IMR-90 (cell line): ENCODE results near the gene KCNMA1. TPM values are rescaled to one million over a fixed set of nuclear protein-coding genes. Genes with fewer than 3 reads are reported as not detected.

Experiments
- ATAC-seq: fragments of 200-7000 bp; cut with Tn5 transposase; 2 replicates; pipeline ENCODE4 v1.9.1; 2020; ENCODE audit warnings: low read depth, mild to moderate bottlenecking, moderate library complexity
- BruUV-seq: library from RNA; stranded (reverse); fragments of 400-500 nt; replicated peaks from 2 replicates; lab custom pipeline; 2021; lab: Mats Ljungman, UMichigan
- CTCF ChIA-PET: fragments of 300-600 bp; formaldehyde crosslinking; extraction: SDS; loops from one replicate; lab custom pipeline; 2021; ENCODE audit warnings: antibody characterized with exemption; lab: Yijun Ruan, JAX
- POLR2A ChIA-PET: fragments of 300-600 bp; sonication (Branson Sonifier 250); formaldehyde crosslinking; loops from one replicate; lab custom pipeline; 2022; ENCODE audit warnings: antibody characterized with exemption; ENCODE audit not compliant: unreplicated experiment; lab: Charles Lee
- DNase-seq: peaks from one replicate; pipeline ENCODE4 v3.0.0; 2013
- H2AFZ ChIP-seq: replicated peaks from 2 replicates; pipeline ENCODE3; 2013; ENCODE audit warnings: low read length, mild to moderate bottlenecking; ENCODE audit not compliant: poor library complexity
- H2AK5ac ChIP-seq: 2 replicates; pipeline ENCODE4 v1.6.1; 2013; ENCODE audit warnings: low read depth, low read length, inconsistent platforms
- H2AK9ac ChIP-seq: replicated peaks from 2 replicates; pipeline ENCODE3; 2013; ENCODE audit warnings: mild to moderate bottlenecking, low read depth, low read length, moderate library complexity; ENCODE audit not compliant: poor library complexity
- H2BK120ac ChIP-seq: 2 replicates; pipeline ENCODE4 v1.6.1; 2013; ENCODE audit warnings: low read depth, low read length, inconsistent platforms
- H2BK15ac ChIP-seq: 3 replicates; pipeline ENCODE4 v1.6.1; 2013; ENCODE audit warnings: low read depth, low read length, inconsistent platforms
- H2BK20ac ChIP-seq: 2 replicates; pipeline ENCODE4 v1.6.1; 2013; ENCODE audit warnings: low read depth, mild to moderate bottlenecking, inconsistent platforms, low read length, moderate library complexity
- H2BK5ac ChIP-seq: 2 replicates; pipeline ENCODE4 v1.6.1; 2013; ENCODE audit warnings: mild to moderate bottlenecking, low read depth, low read length, inconsistent platforms; ENCODE audit not compliant: poor library complexity, severe bottlenecking
- H3K14ac ChIP-seq: replicated peaks from 2 replicates; pipeline ENCODE4 v1.6.1; 2013; ENCODE audit warnings: low read depth, low read length, inconsistent platforms
- H3K18ac ChIP-seq: 2 replicates; pipeline ENCODE4 v1.6.1; 2013; ENCODE audit warnings: low read depth, low read length, control low read depth
- H3K23ac ChIP-seq: 2 replicates; pipeline ENCODE4 v1.6.1; 2013; ENCODE audit warnings: low read depth, low read length, inconsistent platforms
- H3K27ac ChIP-seq: 2 replicates; pipeline ENCODE4 v1.5.1; 2013; ENCODE audit warnings: mild to moderate bottlenecking, control low read depth, low read length; ENCODE audit not compliant: insufficient read depth
- H3K27me3 ChIP-seq: 2 replicates; pipeline ENCODE4 v1.6.1; 2013; ENCODE audit warnings: low read length; ENCODE audit not compliant: control insufficient read depth, insufficient read depth
- H3K36me3 ChIP-seq: 2 replicates; pipeline ENCODE4 v1.6.1; 2013; ENCODE audit warnings: low read length, mixed read lengths; ENCODE audit not compliant: control insufficient read depth, insufficient read depth
- H3K4ac ChIP-seq: 2 replicates; pipeline ENCODE4 v1.6.1; 2013; ENCODE audit warnings: low read depth, low read length, inconsistent platforms
- H3K4me1 ChIP-seq: 2 replicates; pipeline ENCODE4 v1.6.1; 2013; ENCODE audit warnings: low read length, mixed read lengths; ENCODE audit not compliant: control insufficient read depth, insufficient read depth
- H3K4me2 ChIP-seq: 2 replicates; pipeline ENCODE4 v1.6.1; 2013; ENCODE audit warnings: low read depth, mild to moderate bottlenecking, control low read depth, low read length, moderate library complexity
- H3K4me3 ChIP-seq: 2 replicates; pipeline ENCODE4 v1.5.1; 2013; ENCODE audit warnings: low read depth, mild to moderate bottlenecking, control low read depth, low read length, moderate library complexity; ENCODE audit not compliant: insufficient read depth
- H3K56ac ChIP-seq: 2 replicates; pipeline ENCODE4 v1.6.1; 2013; ENCODE audit warnings: low read length, inconsistent platforms; ENCODE audit not compliant: insufficient read depth; ENCODE audit errors: extremely low read depth
- H3K79me1 ChIP-seq, 2 experiments: 2 replicates each; pipeline ENCODE4 v1.6.1; 2013; ENCODE audit warnings: low read length in 2 of 2, inconsistent platforms in 1 of 2, low read depth in 1 of 2
- H3K9ac ChIP-seq: 2 replicates; pipeline ENCODE4 v1.6.1; 2013; ENCODE audit warnings: low read depth, low read length, control low read depth
- H3K9me1 ChIP-seq: 2 replicates; pipeline ENCODE4 v1.6.1; 2013; ENCODE audit warnings: low read length, inconsistent platforms; ENCODE audit not compliant: insufficient read depth
- H3K9me3 ChIP-seq: 2 replicates; pipeline ENCODE4 v1.6.1; 2013; ENCODE audit warnings: low read length; ENCODE audit not compliant: control insufficient read depth, insufficient read depth
- H4K20me1 ChIP-seq: 2 replicates; pipeline ENCODE4 v1.6.1; 2013; ENCODE audit warnings: low read length, inconsistent platforms; ENCODE audit not compliant: insufficient read depth
- H4K5ac ChIP-seq: 2 replicates; pipeline ENCODE4 v1.6.1; 2013; ENCODE audit warnings: mild to moderate bottlenecking, low read depth, low read length, control low read depth
- H4K8ac ChIP-seq, 2 experiments: 2 replicates each; pipeline ENCODE4 v1.6.1; 2013; ENCODE audit warnings: low read depth in 2 of 2, low read length in 2 of 2, control low read depth in 1 of 2, inconsistent platforms in 1 of 2
- H4K91ac ChIP-seq: 2 replicates; pipeline ENCODE4 v1.6.1; 2013; ENCODE audit warnings: low read depth, low read length, inconsistent platforms; ENCODE audit not compliant: insufficient read depth
- BHLHE40 ChIP-seq: fragments of 150-350 bp; IDR thresholded peaks from 2 replicates; pipeline ENCODE4 v1.6.1; 2016; ENCODE audit warnings: mild to moderate bottlenecking, low read depth, low read length
- CEBPB ChIP-seq: IDR thresholded peaks from 2 replicates; pipeline ENCODE4 v1.6.1; 2012; ENCODE audit warnings: low read depth, low read length, improper control_type of control experiment
- CTCF ChIP-seq: conservative IDR thresholded peaks from 2 replicates; pipeline ENCODE4 v1.5.1; 2012; ENCODE audit warnings: mild to moderate bottlenecking, low read depth, low read length, improper control_type of control experiment
- MAFK ChIP-seq: IDR thresholded peaks from 2 replicates; pipeline ENCODE4 v1.6.1; 2012; ENCODE audit warnings: low read depth, low read length, improper control_type of control experiment
- NFE2L2 ChIP-seq: fragments of 150-350 bp; IDR thresholded peaks from 2 replicates; pipeline ENCODE4 v1.6.1; 2016; ENCODE audit warnings: low read depth, mild to moderate bottlenecking, low read length
- POLR2A ChIP-seq: IDR thresholded peaks from 2 replicates; pipeline ENCODE4 v1.6.1; 2012; ENCODE audit warnings: mild to moderate bottlenecking, low read depth, low read length
- RAD21 ChIP-seq: IDR thresholded peaks from 2 replicates; pipeline ENCODE4 v1.6.1; 2012; ENCODE audit warnings: low read length, improper control_type of control experiment
- RCOR1 ChIP-seq: IDR thresholded peaks from 2 replicates; pipeline ENCODE4 v1.6.1; 2012; ENCODE audit warnings: mild to moderate bottlenecking, low read length, improper control_type of control experiment; ENCODE audit not compliant: insufficient replicate concordance
- WGBS, 2 experiments: methylation state at CpG; one replicate each; pipeline versions ENCODE4 v1.1.5 to v1.1.7; 2013; ENCODE audit warnings: missing lambda C conversion rate in 2 of 2; ENCODE audit not compliant: insufficient read length in 1 of 2; ENCODE audit errors: extremely low coverage in 2 of 2; 5-methylcytosine and 5-hydroxymethylcytosine counted together
- dilution Hi-C: fragments of 300-500 bp; cut with HindIII; formaldehyde crosslinking; loops from one replicate; pipeline ENCODE4 v1.14.3; 2018; ENCODE audit warnings: low sequenced_read_pairs; ENCODE audit not compliant: unreplicated experiment
- in situ Hi-C: fragments of 300-500 bp; cut with MboI; formaldehyde crosslinking; loops from 3 replicates; pipeline ENCODE4 v1.14.3; 2019; ENCODE audit warnings: low sequenced_read_pairs, inconsistent platforms, mixed read lengths
- intact Hi-C: fragments of 100-400 bp; cut with micrococcal nuclease; formaldehyde crosslinking; loops from 2 replicates; pipeline ENCODE4 v1.10.0; 2022
- polyA plus RNA-seq, 3 experiments: library from polyadenylated mRNA; depleted of rRNA; stranded (reverse); fragments of >200 nt; gene quantifications; 2 replicates each; pipeline ENCODE4 v1.2.3, GENCODE V29; 2012; ENCODE audit warnings: low replicate concordance in 1 of 3
- total RNA-seq: library from RNA; depleted of rRNA; stranded (reverse); fragments of >200 nt; gene quantifications from 2 replicates; pipeline ENCODE4 v1.2.3, GENCODE V29; 2012

KCNMA1 gene
- total and polyA plus RNA-seq, 2 of the 4 experiments (the other 2 are of a cell fraction) = 25.6 to 29.6 TPM

- H2AK9ac ChIP-seq = no peak overlapping the region
- WGBS, 2 experiments = 100% methylated on average over 1 of the region's 2 CpGs; no CpG with 5 or more reads in 1 of the 2 experiments
- H2BK5ac ChIP-seq = peak overlapping the region; percentile 83
- no peak overlapping the region for H3K4me3 ChIP-seq
- no peak overlapping the region for H3K14ac ChIP-seq
- peak overlapping the region; percentile 82 for H2AK5ac ChIP-seq
- TF ChIP-seq RCOR1 (no peak), NFE2L2 (no peak), CTCF (no peak), CEBPB (no peak), RAD21 (no peak), MAFK (no peak), POLR2A (no peak), BHLHE40 (no peak)
- H3K9me3 ChIP-seq = no peaks in the 10 kb centered on the region
- H3K79me1 ChIP-seq = peaks cover 0 to 9% of the 10 kb centered on the region in 2 experiments; a peak in 2 of 4 replicates
- no peak overlapping the region for H4K91ac ChIP-seq
- no peak overlapping the region for H4K8ac ChIP-seq
- no peaks in the 10 kb centered on the region for H3K36me3 ChIP-seq
- no peaks in the 10 kb centered on the region; the same call in 1 of the 2 replicates for H3K4me1 ChIP-seq
- no peak overlapping the region for H3K4ac ChIP-seq
- ATAC-seq (no peak), DNase-seq (no peak)
- dilution Hi-C loops = no loop called here
- no peak overlapping the region for H2AFZ ChIP-seq
- intact Hi-C loops = no loop called here
- POLR2A ChIA-PET = no interaction called here
- H3K27me3 ChIP-seq = no peaks in the 10 kb centered on the region
- BruUV-seq = no TSS peak
- H3K23ac ChIP-seq = no peak overlapping the region
- H4K20me1 ChIP-seq = no peaks in the 10 kb centered on the region
- 0 out of 3 replicates have a peak overlapping the region, but pooled peaks have one; percentile 1 for H2BK15ac ChIP-seq
- H3K9ac ChIP-seq = no peak overlapping the region
- H4K5ac ChIP-seq = no peak overlapping the region
- H2BK120ac ChIP-seq = no peak overlapping the region
- CTCF ChIA-PET = no interaction called here
- no peak overlapping the region for H3K18ac ChIP-seq
- no peak overlapping the region for H3K56ac ChIP-seq
- no peak overlapping the region for H3K4me2 ChIP-seq
- peaks cover 11% of the 10 kb centered on the region for H3K9me1 ChIP-seq
- H2BK20ac ChIP-seq = no peak overlapping the region
- in situ Hi-C loops = no loop called here
- H3K27ac ChIP-seq = no peak overlapping the region
Observed at GRCh38 chr10:77472146-77472545, 165.5 kb downstream of the KCNMA1 start.
